Fibroblast of skin of left biceps (primary cell): ENCODE results near the gene ARHGEF28.

Experiments
- DNase-seq, 2 experiments: peaks; one replicate each; pipeline ENCODE4 v3.0.0-alpha.2; 2013; ENCODE audit warnings: low read depth in 2 of 2

Gene ARHGEF28

DNA sequence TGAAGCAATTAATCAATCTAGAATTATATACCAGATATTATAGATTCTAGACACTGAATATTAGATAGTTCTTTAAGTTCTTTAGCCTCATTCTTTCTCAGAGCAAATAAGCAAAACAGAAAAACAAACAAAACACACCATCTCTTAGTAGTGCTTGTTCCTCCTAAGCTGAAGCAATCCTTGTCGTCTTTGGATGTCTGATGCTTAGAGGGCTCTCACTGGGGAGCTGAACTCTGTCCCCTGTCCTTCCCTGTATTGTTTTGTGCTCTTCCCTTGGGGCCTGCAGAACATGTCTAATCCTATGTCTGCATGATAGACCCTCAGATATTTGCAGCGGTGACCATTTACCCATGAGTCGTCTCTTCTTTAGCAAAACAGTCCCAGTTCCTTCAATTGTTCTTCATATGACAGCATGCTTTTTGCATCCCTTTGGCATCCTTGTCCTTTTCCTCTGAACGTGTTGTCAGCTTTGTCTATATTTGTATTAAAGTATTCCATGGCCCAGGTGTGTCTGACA lies 114.3 kb downstream of the ARHGEF28 start:
- no peak for DNase-seq

GRCh38 chr5:73743161-73743560 lies 117.2 kb downstream of the ARHGEF28 start:
- no peak for DNase-seq

DNA sequence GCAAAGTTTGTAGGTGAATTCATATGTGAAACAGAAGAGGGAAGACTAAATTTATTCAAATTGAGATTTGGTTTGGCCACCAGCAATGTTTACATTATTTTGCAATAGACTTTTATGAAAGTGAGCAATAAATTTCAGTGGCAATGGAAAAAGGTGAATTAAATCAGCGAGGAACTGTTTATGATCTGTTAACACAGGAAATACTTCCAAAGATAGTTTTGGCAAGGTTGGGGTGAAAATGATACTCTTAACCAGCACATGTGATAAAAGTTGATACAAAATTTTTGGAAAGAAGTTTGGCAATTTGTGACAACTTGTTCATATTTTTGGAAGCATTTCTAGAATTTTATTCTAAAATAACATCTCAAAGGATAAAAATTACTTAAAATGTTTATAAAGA lies 119.8 kb downstream of the ARHGEF28 start:
- no peak for DNase-seq

- DNase-seq = no peak
Observed at GRCh38 chr5:73746608-73747007, 120.6 kb downstream of the ARHGEF28 start.

DNA sequence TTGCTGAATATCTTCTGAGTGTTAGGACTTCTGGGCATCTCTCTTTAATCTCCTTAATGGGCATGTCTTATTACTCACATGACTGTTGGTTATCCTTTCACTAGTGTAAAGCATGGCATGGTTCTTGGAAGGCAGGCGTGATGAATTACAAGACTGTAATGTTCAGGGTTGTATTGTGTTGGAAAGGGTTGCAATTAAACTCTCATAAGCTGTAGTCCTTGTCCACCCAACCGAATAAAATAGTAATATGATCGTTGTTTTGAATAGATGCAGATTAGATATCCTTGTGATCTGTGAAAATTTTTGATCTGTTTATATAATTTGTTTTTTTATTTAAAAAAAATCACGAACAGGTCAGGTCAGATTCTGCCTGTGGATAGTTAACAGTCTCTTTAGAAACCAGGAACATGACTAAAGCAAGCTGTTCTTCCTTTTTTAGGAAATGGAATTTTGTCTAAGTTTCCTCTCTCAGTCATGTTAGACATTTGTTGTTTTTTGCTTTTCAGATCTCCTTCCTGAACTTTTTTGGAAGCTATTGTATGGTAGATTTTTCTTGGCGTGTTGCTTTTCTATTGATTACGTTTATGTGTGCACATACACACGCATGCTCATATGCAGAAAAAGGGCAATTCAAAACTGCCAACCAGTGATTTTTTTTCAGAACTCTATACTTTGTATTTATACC lies 121.8 kb downstream of the ARHGEF28 start:
- no peak for DNase-seq

GRCh38 chr5:73748510-73749400 lies 122.8 kb downstream of the ARHGEF28 start:
- DNase-seq = no peak

DNA sequence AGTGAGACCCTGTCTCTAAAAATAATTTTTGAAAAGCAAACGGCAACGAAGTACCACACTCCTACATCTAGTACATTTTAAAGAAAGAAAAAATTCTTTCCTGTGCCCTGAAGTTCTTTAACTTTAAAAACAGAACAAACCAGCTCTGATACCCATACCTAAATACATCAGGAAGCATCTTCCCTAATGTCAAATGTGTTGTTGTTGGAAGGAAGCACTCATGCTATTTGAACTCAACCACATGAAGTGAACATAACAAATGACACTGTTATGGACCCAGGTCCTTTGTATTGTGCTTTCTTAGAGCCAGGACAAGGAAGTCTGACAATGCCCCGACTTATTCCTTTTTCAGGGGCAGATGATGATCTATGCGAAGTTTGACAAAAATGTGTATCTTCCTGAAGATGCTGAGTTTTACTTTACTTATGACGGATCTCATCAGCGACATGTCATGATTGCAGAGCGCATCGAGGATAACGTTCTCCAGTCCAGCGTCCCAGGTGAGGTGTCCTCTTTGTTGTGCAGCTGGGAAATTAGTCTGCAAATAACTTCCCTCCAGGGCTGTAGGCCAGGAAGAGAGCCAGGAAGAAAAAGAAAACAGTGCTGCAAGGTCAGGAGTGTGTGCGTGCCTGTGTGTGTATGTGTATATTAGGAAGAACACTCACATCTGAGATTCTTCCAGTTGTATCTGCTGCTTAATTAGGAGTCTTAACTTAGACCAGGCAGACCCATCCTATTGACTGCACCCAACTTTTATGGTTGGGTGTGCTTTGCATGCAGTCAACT lies 123.7 kb downstream of the ARHGEF28 start:
- DNase-seq = no peak

- DNase-seq = no peak
Observed at GRCh38 chr5:73751254-73751914, 125.4 kb downstream of the ARHGEF28 start.

- no peak for DNase-seq
Observed at GRCh38 chr5:73754254-73754653, 128.3 kb downstream of the ARHGEF28 start.

DNA sequence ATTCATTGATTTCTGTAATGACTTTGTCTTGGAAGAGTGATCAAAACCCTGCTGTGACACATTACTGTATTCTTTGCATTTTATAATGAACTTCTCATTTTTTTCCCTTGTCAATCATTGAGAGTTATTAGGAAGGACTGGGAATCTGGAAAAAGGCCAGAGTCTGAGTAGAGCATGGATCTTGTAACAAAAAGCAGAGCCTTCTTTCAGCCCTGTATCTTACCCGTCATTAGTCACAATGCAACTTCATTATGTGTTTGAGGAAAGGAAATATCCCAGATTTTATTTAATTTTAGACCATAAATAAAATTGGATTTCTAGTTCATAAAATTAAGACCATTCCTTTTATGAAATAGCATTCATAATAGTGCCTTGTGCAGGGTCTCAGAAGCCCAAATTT lies 131.4 kb downstream of the ARHGEF28 start:
- no peak for DNase-seq

GRCh38 chr5:73759771-73760170 lies 133.8 kb downstream of the ARHGEF28 start:
- no peak for DNase-seq

DNA sequence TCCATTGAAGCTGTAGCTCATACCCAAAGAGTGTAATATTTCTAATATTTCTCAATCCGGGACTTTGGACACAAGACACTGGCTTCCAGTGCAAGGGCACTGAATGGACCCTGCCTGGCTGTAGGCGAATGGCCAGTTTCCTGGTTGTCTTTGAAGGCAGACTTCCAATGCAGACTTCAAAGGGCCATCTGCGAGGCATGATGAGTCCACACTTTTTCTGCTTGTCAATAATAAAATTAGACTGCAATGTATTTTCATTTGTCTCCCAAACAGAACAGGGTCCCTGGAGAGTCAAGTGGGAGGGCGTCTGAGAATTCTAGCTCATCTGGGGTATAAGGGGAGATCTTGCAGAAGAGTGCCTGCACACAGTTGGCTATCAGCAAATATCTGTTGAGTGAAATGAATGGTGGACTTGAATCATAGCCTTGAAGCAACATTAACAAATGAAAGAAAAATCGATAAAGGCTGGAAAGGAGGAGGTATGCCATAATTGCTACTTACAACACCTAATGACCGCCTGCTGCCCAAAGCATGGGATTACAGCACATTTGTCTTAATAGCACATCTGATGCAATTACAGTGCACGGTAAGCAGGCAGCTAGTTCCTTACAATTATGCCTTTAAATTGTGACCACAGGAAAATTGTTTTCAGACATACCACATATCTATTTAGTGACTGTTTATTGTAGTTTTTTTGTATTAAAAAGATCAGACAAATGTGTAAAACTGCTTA lies 137.5 kb downstream of the ARHGEF28 start:
- no peak for DNase-seq

GRCh38 chr5:73764586-73764985 lies 138.6 kb downstream of the ARHGEF28 start:
- no peak for DNase-seq

GRCh38 chr5:73764996-73765395 lies 139.0 kb downstream of the ARHGEF28 start:
- no peak for DNase-seq

DNA sequence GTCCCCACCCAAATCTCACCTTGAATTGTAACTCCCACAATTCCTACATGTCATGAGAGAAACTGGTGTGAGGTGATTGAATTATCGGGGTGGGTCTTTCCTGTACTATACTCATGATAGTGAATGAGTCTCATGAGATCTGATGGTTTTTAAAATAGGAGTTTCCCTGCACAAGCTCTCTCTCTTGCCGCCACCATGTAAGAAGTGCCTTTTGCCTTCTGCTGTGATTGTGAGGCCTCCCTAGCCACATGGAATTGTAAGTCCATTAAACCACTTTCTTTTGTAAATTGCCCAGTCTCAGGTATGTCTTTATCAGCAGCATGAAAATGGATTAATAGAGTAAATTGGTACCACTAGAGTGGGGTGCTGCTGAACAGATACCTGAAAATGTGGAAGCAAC lies 140.9 kb downstream of the ARHGEF28 start:
- DNase-seq = no peak

DNA sequence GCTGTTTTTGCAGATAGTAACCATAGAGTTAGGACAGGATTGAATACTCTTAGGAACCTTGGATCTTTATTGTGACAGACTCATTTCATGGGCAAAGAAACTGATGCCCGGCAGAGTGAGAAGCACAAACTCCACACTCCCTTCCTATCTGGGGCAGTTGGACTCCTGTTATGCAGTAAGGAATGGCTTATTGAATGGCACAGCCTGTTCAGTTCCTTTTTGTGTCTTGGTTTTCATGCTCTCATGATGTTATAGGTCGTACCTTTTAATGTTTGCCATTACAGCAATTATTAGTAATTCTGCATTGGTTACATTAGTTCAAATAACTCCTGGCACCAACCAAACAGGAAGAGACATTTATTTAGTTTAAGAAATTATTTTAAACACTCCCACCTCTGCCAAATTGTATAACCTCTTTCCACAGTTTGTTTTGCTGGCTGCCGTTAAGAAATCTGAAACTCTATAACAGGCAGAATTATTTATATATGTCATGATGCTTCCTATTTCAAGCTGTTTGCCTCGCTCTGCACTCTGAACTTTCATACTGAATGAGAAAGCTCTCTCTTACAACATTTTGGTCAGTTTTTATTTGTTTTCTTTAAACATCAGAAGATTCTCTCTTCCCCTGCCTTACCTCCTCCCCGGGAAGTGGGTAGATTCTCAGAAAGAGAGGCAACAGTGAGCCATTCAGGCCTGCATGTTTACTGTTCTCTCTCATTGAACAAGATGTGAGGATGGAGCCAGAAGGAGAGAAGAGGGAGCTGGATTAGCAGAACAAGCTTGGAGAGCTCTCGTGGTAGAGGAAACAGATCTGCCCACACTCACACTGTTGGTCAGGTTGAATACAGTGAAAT lies 144.4 kb downstream of the ARHGEF28 start:
- no peak for DNase-seq

DNA sequence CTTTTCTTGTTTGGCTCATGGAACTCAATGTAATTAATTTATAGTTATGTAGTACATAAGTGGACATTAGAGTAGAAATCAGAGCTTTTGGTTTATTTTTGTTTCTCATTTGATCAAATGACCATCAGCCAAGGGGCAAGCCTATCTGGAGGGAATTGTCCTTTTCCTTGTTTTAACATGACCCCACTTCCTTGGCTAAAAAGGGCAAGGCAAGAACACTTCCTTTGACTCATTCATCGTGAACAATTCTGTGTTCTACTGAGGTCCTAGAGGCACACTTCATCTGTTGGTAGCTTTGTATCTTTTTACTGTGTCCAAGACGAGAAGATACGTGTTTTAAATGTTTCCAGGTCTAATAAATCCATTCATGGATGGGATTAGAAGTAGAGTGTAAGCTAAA lies 148.9 kb downstream of the ARHGEF28 start:
- no peak for DNase-seq

- DNase-seq = no peak
Observed at GRCh38 chr5:73776405-73776804, 150.4 kb downstream of the ARHGEF28 start.

DNA sequence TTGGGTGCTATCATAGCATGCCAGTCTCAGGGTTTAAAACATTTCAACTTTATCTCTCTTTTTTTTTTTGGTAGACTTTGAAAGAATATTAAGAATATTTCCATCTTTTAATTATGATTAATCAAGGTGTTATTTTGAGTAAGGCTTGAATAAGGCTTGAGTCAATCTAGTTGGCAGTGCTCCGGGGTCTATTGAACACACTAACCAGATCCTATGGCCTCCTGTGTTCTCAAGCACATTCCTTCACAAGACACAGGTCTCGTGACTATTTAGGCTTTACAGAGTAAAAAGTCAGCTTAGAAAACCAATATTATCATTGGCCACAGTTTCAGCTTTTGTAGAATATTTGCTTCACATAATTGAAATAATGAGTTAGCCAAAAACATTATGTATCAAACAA lies 151.2 kb downstream of the ARHGEF28 start:
- no peak for DNase-seq
